B cell (primary cell): ENCODE results near the gene RGCC. TPM values are rescaled to one million over a fixed set of nuclear protein-coding genes. Genes with fewer than 3 reads are reported as not detected.
A peak's percentile ranks its signal among the peaks of the same experiment; 100 is the strongest.

ENCODE experiments used
- ATAC-seq: fragments of 200-7000 bp; cut with Tn5 transposase; one replicate; pipeline ENCODE4 v1.10.0; 2021; ENCODE audit warnings: low read depth, mild to moderate bottlenecking, moderate number of reproducible peaks, moderate library complexity
- CTCF ChIA-PET: fragments of 350-600 bp; sonication (Branson Sonifier 250); formaldehyde crosslinking; loops from one replicate; lab custom pipeline; 2021; ENCODE audit warnings: antibody characterized with exemption, inconsistent platforms; lab: Charles Lee
- POLR2A ChIA-PET: fragments of 350-600 bp; sonication (Branson Sonifier 250); formaldehyde crosslinking; loops from one replicate; lab custom pipeline; 2021; ENCODE audit warnings: antibody characterized with exemption; lab: Charles Lee
- DNase-seq: peaks from one replicate; pipeline ENCODE4 v3.0.0; 2013
- H2AFZ ChIP-seq: 2 replicates; pipeline ENCODE4 v1.6.1; 2012; ENCODE audit warnings: mild to moderate bottlenecking, low read depth, low read length; ENCODE audit not compliant: insufficient read depth, poor library complexity, severe bottlenecking
- H3K27ac ChIP-seq, 2 donors: 1 replicate in 1 of 2; 2 replicates in 1 of 2; pipeline ENCODE4 v1.5.1; 2012 to 2013; ENCODE audit warnings: low read length in 2 of 2, mild to moderate bottlenecking in 2 of 2, moderate library complexity in 1 of 2
- H3K27me3 ChIP-seq, 4 experiments: fragments of 200-600 bp in 1 of 4; sonication (generic) in 1 of 4; replicated peaks in 1 of 4; 1 replicate in 2 of 4; 2 replicates in 2 of 4; pipeline versions ENCODE4 v1.6.1 to v1.7.0; 2013 to 2016; ENCODE audit warnings: low read length in 3 of 4, mild to moderate bottlenecking in 2 of 4, mixed read lengths in 1 of 4, moderate library complexity in 1 of 4; ENCODE audit not compliant: insufficient read depth in 4 of 4, control insufficient read depth in 3 of 4; ENCODE audit errors: control extremely low read depth in 1 of 4
- H3K36me3 ChIP-seq, 2 experiments: replicated peaks in 1 of 2; 1 replicate in 1 of 2; 2 replicates in 1 of 2; pipeline versions ENCODE4 v1.6.1 to v1.7.1; 2013; ENCODE audit warnings: low read length in 1 of 2; ENCODE audit not compliant: insufficient read depth in 2 of 2, control insufficient read depth in 1 of 2; ENCODE audit errors: control extremely low read depth in 1 of 2, extremely low read depth in 1 of 2
- H3K4me1 ChIP-seq, 2 donors: fragments of 200-600 bp in 1 of 2; sonication (generic) in 1 of 2; 1 replicate in 1 of 2; 2 replicates in 1 of 2; pipeline versions ENCODE4 v1.5.1 to v1.6.1; 2013 to 2017; ENCODE audit warnings: low read length in 2 of 2; ENCODE audit not compliant: control insufficient read depth in 2 of 2, insufficient read depth in 2 of 2
- H3K4me2 ChIP-seq: replicated peaks from 2 replicates; pipeline ENCODE3; 2012; ENCODE audit warnings: mild to moderate bottlenecking, low read depth, low read length; ENCODE audit not compliant: poor library complexity, severe bottlenecking
- H3K4me3 ChIP-seq, 5 experiments: fragments of 200-600 bp in 1 of 5; sonication (generic) in 1 of 5; 1 replicate in 3 of 5; 2 replicates in 2 of 5; pipeline versions ENCODE4 v1.5.1 to v1.7.0; 2011 to 2016; ENCODE audit warnings: low read length in 4 of 5, mild to moderate bottlenecking in 4 of 5, low read depth in 2 of 5, control low read depth in 1 of 5, moderate library complexity in 1 of 5; ENCODE audit not compliant: insufficient read depth in 1 of 5; ENCODE audit errors: control extremely low read depth in 1 of 5, extremely low read depth in 1 of 5
- H3K79me2 ChIP-seq: fragments of 200-600 bp; sonication (generic); one replicate; pipeline ENCODE4 v1.6.0; 2016; ENCODE audit warnings: low read length; ENCODE audit not compliant: control insufficient read depth, insufficient read depth
- H3K9ac ChIP-seq: fragments of 200-600 bp; sonication (generic); 2 replicates; pipeline ENCODE4 v1.6.1; 2017; ENCODE audit warnings: mild to moderate bottlenecking, low read length, moderate library complexity
- H3K9me3 ChIP-seq, 3 donors: one replicate each; pipeline versions ENCODE4 v1.6.1 to v1.7.1; 2013; ENCODE audit warnings: low read length in 2 of 3; ENCODE audit not compliant: control insufficient read depth in 2 of 3, insufficient read depth in 1 of 3; ENCODE audit errors: control extremely low read depth in 1 of 3
- H4K20me1 ChIP-seq: 2 replicates; pipeline ENCODE4 v1.6.0; 2012; ENCODE audit warnings: mild to moderate bottlenecking, low read length; ENCODE audit not compliant: insufficient read depth, control insufficient read depth, poor library complexity, severe bottlenecking
- H3K27ac Mint-ChIP-seq: one replicate; pipeline ENCODE4 v1.8.0; 2021; ENCODE audit warnings: mixed read lengths
- H3K27me3 Mint-ChIP-seq: one replicate; pipeline ENCODE4 v1.8.0; 2021; ENCODE audit warnings: mixed read lengths
- H3K4me1 Mint-ChIP-seq: one replicate; pipeline ENCODE4 v1.8.0; 2021; ENCODE audit warnings: mixed read lengths
- H3K4me3 Mint-ChIP-seq: one replicate; pipeline ENCODE4 v1.8.0; 2021; ENCODE audit warnings: mixed read lengths
- H3K9me3 Mint-ChIP-seq: one replicate; pipeline ENCODE4 v1.8.0; 2022; ENCODE audit warnings: mixed read lengths; ENCODE audit not compliant: insufficient read depth
- CTCF ChIP-seq: fragments of 200-600 bp; IDR thresholded peaks from one replicate; pipeline ENCODE4 v1.8.0; 2022; ENCODE audit warnings: antibody characterized with exemption, mild to moderate bottlenecking
- EZH2 ChIP-seq: IDR thresholded peaks from 2 replicates; pipeline ENCODE4 v1.6.1; 2012; ENCODE audit warnings: borderline replicate concordance, low read depth, mild to moderate bottlenecking, moderate library complexity, low read length; ENCODE audit not compliant: insufficient read depth, poor library complexity, severe bottlenecking
- WGBS: methylation state at CpG from one replicate; pipeline ENCODE4 v1.1.5; 2013; ENCODE audit warnings: missing lambda C conversion rate; ENCODE audit not compliant: insufficient coverage; 5-methylcytosine and 5-hydroxymethylcytosine counted together
- intact Hi-C: fragments of 100-400 bp; cut with micrococcal nuclease; formaldehyde crosslinking; loops from one replicate; pipeline ENCODE4 v1.10.0; 2022
- polyA plus RNA-seq: library from polyadenylated mRNA; depleted of rRNA; stranded (reverse); fragments of >200 nt; gene quantifications from 2 replicates; pipeline ENCODE4 v1.2.3, GENCODE V29; 2012
- total RNA-seq, 2 donors: library from RNA; stranded (reverse); fragments of 120-200 nt in 1 of 2; gene quantifications; 1 replicate in 1 of 2; 2 replicates in 1 of 2; pipeline versions ENCODE4 v1.2.3 to v1.2.4, GENCODE V29; 2013 to 2022

The RGCC gene
- total and polyA plus RNA-seq, 2 donors (not counting 1 experiment from before 2014, with no cell fraction given) = 8.0 to 16.0 TPM

DNA sequence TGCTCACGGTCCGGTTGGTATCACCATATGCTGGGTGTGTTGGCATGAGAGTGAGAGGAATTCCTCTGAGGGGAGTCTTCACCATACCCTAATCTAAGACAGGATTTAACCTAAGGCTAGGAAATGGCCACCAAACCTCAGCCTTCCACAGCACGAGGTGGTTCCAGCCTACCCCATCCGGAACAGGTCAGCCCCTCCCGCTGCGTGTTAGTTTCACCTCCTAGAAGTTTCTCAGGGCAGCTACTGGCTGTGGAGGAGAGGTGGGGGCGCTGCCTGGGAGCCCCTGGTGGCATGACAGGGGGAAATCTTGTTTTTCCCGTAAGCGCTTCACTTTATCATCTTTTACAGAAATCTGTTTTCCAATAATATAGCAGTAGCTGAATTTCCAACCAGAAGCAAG, 55.1 kb downstream of the RGCC start:
- ChIA-PET POLR2A (no interaction called here), CTCF (interaction anchor here (1.1 kb wide), 1 partner anchor 53 kb away, joined by 3 read pairs; no protein-coding TSS in a partner anchor)
- Mint-ChIP-seq H3K4me1 (peaks cover 11% of the 10 kb centered on the region), H3K4me3 (no peak overlapping the region), H3K27ac (peak overlapping the region; percentile 15), H3K9me3 (no peaks in the 10 kb centered on the region), H3K27me3 (no peaks in the 10 kb centered on the region)
- no peak overlapping the region for H2AFZ ChIP-seq
- no CpG with 5 or more reads among the region's 9 CpGs for WGBS
- no peak overlapping the region for H3K9ac ChIP-seq
- H3K27ac ChIP-seq = no peak overlapping the region
- no peaks in the 10 kb centered on the region for H4K20me1 ChIP-seq
- peaks cover 0 to 14% of the 10 kb centered on the region in 2 donors for H3K4me1 ChIP-seq
- no peaks in the 10 kb centered on the region for H3K79me2 ChIP-seq
- no peak overlapping the region for H3K4me2 ChIP-seq
- no peak overlapping the region for H3K4me3 ChIP-seq
- no peaks in the 10 kb centered on the region for H3K36me3 ChIP-seq
- intact Hi-C loops = loop anchor here (2.0 kb wide), 1 partner anchor 20 kb away; no protein-coding TSS in a partner anchor
- H3K27me3 ChIP-seq = no peaks in the 10 kb centered on the region
- peak; percentile 96 for ATAC-seq
- TF ChIP-seq EZH2 = no peak
- peak; percentile 7 for TF ChIP-seq CTCF
- peak; percentile 57 for DNase-seq
- H3K9me3 ChIP-seq = peaks cover 0 to 15% (median 0%) of the 10 kb centered on the region in 3 donors

GRCh38 chr13:41513600-41513999, 56.2 kb downstream of the RGCC start:
- 100% methylated on average over 10 of the region's 11 CpGs for WGBS
- H3K9me3 Mint-ChIP-seq = no peaks in the 10 kb centered on the region
- no peak for DNase-seq
- ATAC-seq = no peak
- Histone ChIP-seq H3K9ac (no peak overlapping the region), H3K27ac (no peak overlapping the region), H3K36me3 (no peaks in the 10 kb centered on the region), H3K79me2 (no peaks in the 10 kb centered on the region), H4K20me1 (no peaks in the 10 kb centered on the region), H3K27me3 (no peaks in the 10 kb centered on the region), H3K4me1 (peaks cover 0 to 14% of the 10 kb centered on the region in 2 donors), H3K4me3 (no peak overlapping the region), H3K9me3 (peaks cover 0 to 15% (median 0%) of the 10 kb centered on the region in 3 donors), H2AFZ (no peak overlapping the region), H3K4me2 (no peak overlapping the region)
- CTCF ChIA-PET = interaction anchor here (0.5 kb wide), 1 partner anchor 883 kb away, joined by 3 read pairs; no protein-coding TSS in a partner anchor
- no peak overlapping the region for H3K4me3 Mint-ChIP-seq
- no peaks in the 10 kb centered on the region for H3K27me3 Mint-ChIP-seq
- H3K4me1 Mint-ChIP-seq = peaks cover 11% of the 10 kb centered on the region
- POLR2A ChIA-PET = no interaction called here
- TF ChIP-seq CTCF (no peak), EZH2 (no peak)
- H3K27ac Mint-ChIP-seq = peak overlapping the region; percentile 13
- intact Hi-C loops = loop anchor here (2.0 kb wide), 1 partner anchor 21 kb away; no protein-coding TSS in a partner anchor
